HG02938 (cell line): ENCODE measurements around the gene PNMA1.

Experiments used
- ATAC-seq: cut with Tn5 transposase; IDR thresholded peaks from one replicate; pipeline ENCODE4 v1.9.1; 2021; ENCODE audit warnings: mild to moderate bottlenecking, moderate library complexity; ENCODE audit not compliant: unreplicated experiment

PNMA1 gene

DNA sequence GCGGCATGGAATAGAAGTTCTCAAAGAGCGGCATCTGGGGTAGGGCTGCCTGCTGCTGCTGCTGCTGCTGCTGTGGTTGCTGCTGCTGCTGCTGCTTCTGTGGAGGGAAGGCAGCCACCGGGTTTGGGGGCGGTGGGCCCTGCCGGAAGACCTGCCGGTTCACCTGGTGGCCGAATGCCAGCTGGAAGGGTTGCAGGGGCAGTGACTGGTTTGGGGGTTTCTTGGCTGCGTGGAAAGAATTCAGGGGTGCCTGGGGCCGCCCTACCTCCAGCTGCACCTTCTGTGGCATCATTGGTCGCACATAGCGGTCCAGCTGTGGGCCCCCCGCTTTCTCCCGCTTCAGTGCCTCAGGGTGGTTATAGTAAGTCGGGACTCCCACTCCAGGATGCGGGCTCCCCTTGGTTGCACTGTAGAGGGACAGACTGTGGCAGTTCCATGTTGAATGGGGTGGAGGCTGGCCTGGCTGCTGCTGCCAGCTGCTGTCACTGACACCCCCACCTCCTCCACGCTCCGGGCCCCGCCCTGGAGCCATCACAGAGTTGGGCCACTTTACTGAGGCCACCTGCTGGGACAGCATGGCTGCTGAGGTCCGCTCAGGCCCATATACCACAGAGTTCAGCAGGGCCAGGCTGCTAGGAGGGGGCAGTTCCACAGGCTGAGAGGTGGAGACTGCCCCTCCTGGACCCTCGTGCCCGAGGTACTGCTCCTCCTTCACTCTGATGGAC is 25.2 kb upstream of the PNMA1 start:
- ATAC-seq = no peak

DNA sequence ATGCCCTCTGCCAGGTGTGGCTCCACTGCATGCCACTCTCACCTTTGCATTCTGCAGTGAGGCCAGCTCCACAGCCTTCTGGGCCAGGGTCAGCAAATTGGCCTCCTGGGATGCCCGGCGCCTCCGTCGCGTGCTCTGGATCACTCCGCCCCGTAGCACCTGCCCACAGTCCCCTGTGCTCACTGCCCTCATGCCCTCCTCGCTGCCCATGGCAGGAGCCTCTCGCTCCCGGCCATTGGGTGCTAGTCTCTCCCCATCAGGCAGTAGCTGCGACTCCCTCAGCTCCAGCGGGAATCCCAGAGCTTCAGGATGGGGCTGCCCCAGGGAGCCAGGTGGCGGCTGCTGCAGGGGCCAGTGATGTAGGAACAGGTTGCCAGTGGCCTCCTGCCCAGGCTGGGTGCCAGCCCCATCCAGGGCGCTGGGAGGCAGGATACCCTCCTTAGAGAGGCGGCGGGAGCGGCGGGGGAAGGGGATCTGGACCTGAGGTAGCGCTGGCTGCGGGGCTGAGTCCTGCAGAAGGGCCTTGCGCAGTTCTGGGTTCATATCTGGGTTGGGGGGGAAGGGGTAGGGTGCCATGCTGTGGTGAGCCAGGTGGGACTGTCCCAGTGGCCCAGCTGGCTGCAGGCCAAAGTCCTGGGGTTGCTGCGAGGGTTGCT is 24.5 kb upstream of the PNMA1 start:
- ATAC-seq = no peak

GRCh38 chr14:73736842-73737241 is 22.7 kb upstream of the PNMA1 start:
- no peak for ATAC-seq

DNA sequence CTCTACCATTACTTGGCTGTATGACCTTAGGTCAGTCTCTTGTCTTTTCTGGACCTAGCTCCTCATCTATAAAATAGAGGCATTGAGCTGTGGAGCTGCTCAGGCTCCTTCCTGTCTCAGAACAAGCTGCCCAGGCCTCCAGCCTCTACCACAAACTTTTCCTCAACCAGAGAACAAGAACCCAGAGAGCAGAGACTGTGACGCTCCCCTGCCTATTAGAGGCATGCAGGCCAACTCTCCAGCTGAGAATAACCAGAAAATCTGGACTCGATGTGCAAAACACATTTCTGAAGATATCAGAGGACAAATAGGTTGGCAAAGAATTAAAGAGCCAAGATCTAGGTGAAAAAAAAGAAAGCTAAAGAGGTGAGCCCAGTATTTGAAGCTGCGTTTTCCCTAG is 17.8 kb upstream of the PNMA1 start:
- no peak for ATAC-seq

GRCh38 chr14:73731111-73731510 is 16.9 kb upstream of the PNMA1 start:
- no peak for ATAC-seq

DNA sequence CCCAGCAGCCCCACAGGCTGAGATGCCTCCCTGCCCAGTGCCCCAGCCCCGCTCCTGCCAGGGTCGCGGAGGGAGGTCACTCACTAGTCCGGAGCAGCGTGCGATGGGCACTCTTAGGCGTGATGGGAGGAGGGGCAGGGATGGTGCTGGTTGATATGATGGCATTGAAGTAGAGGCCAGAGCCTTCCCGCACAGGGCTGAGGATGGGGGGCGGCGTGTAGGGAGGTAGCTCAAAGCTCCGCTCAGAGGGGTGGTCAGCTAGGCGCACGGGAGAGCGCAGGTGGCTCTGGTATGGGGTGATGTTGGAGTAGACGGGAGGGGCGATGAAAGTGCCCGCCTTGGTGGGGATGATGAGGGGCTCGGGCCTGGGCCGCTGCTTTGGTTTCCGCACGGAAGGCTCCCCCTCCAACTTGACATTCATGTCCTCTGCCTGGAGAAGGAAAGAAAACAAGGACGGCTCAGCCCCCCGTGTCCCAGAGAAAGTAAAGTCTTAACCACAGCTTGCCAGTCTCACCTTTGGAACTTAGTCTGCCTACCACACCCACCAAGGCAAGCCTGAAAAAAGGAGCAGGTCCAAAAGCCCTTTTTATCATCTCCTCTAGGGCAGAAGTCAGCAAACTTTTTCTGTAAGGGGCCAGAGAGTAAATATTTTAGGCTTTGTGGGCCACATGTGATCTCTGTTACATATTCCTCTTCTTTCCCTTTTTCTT is 15.5 kb upstream of the PNMA1 start:
- no peak for ATAC-seq

DNA sequence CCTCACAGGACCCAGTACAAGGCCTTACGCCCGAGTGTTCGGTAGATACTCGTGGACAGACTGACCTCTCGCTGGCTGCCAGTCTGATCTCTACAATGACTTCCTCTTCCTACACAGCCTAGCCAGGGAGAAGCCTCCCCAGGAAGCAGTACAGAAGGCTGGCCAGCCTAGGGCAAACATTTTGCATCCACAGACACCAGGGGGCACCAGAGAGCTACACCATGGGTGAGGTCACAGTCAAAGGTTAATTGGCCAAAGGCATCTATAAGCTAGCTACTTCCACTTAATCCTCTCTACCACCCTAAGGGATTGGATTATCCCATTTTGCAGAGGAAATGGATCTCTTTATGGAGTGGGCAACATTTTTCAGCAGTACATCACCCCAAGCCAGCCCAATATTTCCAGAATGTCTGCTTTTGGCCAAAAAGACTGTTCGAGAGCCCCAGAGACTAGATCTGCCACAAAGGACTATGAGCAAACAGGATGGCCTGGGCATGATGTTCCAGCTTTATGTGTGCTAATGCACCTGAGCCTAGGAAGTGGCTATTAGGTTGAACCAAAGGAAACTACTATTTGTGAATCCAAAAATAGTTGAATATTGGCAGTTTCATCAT is 14.6 kb upstream of the PNMA1 start:
- ATAC-seq = no peak

DNA sequence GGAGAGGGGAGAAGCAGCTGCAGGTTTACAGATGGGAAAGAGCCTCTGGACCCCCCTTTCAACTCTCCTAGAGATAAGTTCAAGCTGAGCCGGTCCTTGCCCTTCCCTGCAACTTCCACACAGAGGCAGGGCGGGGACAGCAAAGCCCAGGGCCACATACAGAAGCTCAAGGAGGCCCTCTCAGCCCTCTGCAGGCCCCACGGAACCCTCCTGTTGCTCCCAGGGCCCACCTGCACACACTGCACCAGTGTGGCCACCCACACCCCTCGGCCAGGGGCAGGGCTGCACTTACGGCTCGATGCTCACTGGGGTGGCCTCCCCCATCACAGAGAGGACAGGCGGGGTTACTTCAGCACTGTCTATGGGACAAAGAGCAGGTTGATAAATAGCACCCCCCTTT is 13.0 kb upstream of the PNMA1 start:
- no peak for ATAC-seq

- no peak for ATAC-seq
Measured at GRCh38 chr14:73726025-73726961, 12.1 kb upstream of the PNMA1 start.

DNA sequence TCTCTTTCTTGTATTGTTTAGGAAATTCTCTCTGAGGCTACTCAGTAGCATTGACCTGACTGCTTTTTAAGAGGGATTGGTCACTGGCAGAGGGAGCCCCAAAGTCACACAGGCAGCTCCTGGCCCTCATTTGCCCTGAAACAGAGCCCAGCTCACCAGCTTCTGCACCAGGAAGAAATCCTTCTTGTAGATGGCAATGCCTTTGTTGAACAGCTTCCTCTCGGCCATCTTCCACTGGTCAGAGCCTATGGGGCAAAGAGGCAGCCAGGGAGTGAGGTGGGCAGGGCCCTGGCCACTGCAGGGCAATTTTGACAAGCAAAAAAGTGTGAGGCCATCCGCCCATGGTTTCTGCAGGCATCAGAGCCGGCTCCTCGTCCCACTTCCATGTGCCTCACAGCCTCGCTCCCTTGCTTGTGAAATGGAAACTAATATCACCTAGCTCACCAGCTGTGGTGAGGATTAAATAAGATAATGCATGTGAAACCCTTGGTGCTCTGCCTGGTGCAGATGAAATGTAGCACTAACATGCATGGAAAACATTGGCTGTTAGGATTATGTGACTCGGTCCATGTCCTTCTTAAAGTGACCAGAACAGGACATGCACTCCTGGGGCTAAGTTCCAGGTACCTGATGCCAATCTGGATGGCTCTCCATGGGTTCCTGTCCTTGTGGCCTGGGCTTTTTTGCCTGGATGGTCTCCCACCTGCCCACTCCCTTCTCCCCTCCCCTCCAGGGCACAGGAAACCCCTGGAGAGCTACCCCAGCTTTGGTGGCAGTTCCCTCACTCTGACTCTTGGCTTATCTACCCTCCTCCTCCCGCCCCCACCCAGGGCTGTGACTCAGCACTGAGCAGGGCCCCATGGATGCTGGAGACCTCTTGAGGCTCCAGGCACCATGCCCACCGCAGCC is 11.2 kb upstream of the PNMA1 start:
- ATAC-seq = no peak

DNA sequence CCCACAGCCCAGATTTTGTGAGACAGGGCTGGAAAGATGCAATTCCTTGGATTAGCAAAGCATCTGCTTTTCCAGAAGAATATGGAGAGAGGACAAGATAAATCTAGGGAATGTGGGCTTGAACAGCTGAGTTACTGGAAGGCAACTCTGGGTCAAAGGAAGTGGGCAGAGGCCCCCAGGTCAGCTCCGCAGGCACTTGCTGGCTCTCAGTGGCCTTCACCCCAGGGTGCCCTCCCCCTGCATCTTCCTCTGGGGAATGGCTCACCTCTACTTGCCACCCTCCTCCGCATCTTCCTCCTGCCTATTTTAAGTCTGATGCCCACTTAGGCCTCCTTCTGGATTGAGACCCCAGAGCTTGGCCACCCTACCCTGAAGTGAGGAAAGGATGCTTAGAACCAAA is 10.5 kb upstream of the PNMA1 start:
- no peak for ATAC-seq

- ATAC-seq = no peak
Measured at GRCh38 chr14:73723797-73724661, 9.8 kb upstream of the PNMA1 start.

GRCh38 chr14:73723406-73723796 is 9.2 kb upstream of the PNMA1 start:
- ATAC-seq = no peak

- no peak for ATAC-seq
Measured at GRCh38 chr14:73722581-73722980, 8.4 kb upstream of the PNMA1 start.

DNA sequence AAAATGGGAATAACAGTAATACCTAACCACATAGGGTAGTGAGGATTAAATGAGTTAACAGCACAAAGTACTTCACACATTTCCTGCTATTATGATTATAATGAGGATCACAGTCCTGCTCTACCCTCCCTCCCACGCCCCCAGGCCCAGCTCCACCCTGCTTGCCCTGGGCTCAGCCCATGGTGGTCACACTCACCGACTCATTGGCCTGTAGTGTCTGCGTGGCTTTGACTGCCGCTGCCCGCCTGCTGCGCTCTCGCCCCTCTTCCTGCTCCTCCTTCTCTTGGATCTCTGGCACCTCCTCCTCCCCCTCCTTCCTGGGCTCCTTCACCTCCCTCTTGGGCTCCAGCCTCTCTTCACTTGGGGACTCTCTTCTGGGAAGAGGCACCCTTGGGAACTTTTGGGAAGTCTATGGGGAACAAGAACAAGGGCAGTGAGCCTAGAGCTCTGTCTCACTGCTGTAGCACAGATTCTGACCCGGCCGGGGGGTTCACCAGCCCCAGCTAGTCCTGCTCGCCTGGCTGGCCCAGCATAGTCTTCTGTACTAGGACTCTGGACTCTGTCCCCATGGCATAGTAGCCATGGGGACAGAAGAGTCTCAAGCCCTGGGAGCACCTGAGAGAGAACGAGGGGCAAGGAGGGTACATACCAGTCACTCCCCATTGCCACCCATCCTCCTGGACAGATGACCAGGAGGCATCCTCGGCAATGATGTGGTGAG is 7.1 kb upstream of the PNMA1 start:
- no peak for ATAC-seq

DNA sequence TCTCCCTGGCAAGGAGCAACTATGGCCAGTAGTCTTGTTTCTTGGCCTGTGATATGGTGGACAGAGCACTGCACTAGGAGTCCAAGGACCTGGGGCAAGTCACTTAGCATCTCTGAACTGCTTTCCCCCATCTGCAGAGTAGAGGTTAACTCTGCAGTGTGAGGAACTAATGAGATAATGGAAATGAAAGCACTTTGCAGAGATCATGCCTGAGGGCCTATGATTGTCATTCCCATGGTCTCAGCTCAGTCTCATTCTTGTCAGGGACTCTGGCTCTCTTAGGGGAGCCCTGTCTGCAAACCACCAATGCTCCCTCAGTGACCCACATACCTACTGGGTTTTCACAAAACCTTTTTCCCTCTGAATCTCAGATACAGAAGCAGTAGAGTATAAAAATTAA is 6.5 kb upstream of the PNMA1 start:
- ATAC-seq = no peak

- ATAC-seq = no peak
Measured at GRCh38 chr14:73719791-73720190, 5.6 kb upstream of the PNMA1 start.

DNA sequence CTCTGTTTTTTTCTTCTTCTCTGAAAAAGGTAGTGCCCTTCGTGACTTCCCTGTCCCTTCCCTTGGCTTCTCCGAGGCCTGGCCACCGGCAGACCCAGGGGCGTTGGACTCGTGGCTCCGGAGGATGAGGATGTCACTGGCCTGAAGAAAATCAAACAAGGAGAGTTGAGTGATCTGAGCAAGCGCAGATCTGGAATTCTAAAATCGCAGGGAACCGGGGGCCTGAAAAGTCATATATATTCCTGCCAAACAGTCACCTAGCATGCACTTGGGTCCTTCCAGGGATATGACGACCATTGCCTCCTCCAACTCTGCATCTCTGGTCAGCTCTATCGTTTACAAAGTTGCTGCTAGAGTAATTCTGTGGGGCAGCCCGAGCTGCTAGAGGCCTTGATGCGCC is 5.2 kb upstream of the PNMA1 start:
- no peak for ATAC-seq
